CD14-positive monocyte (primary cell): ENCODE results near the gene ESPNL. TPM values are rescaled to one million over a fixed set of nuclear protein-coding genes. Genes with fewer than 3 reads are reported as not detected.

ENCODE experiments used
- DNase-seq, 3 donors: peaks; one replicate each; pipeline ENCODE4 v3.0.0-alpha.2; 2011 to 2022
- H2AFZ ChIP-seq: 2 replicates; pipeline ENCODE4 v1.6.0; 2012; ENCODE audit warnings: mild to moderate bottlenecking, low read depth, low read length, inconsistent platforms; ENCODE audit not compliant: insufficient read depth, poor library complexity, severe bottlenecking
- H3K27ac ChIP-seq, 2 donors: 1 replicate in 1 of 2; 2 replicates in 1 of 2; pipeline ENCODE4 v1.5.1; 2012 to 2013; ENCODE audit warnings: low read length in 2 of 2, control low read depth in 1 of 2, inconsistent platforms in 1 of 2, low read depth in 1 of 2, mild to moderate bottlenecking in 1 of 2
- H3K27me3 ChIP-seq, 2 donors: one replicate each; pipeline versions ENCODE4 v1.6.0 to v1.6.1; 2011 to 2013; ENCODE audit warnings: low read length in 2 of 2; ENCODE audit not compliant: control insufficient read depth in 2 of 2, insufficient read depth in 2 of 2
- H3K36me3 ChIP-seq, 2 donors: replicated peaks in 1 of 2; 1 replicate in 1 of 2; 2 replicates in 1 of 2; pipeline versions ENCODE4 v1.5.1 to v1.6.1; 2012 to 2013; ENCODE audit warnings: low read length in 2 of 2, control low read depth in 1 of 2, inconsistent platforms in 1 of 2, mild to moderate bottlenecking in 1 of 2; ENCODE audit not compliant: insufficient read depth in 2 of 2, control insufficient read depth in 1 of 2
- H3K4me1 ChIP-seq, 2 donors: 1 replicate in 1 of 2; 2 replicates in 1 of 2; pipeline versions ENCODE4 v1.5.1 to v1.6.1; 2012 to 2013; ENCODE audit warnings: low read length in 2 of 2, control low read depth in 1 of 2, inconsistent platforms in 1 of 2, mild to moderate bottlenecking in 1 of 2, moderate library complexity in 1 of 2; ENCODE audit not compliant: insufficient read depth in 2 of 2, control insufficient read depth in 1 of 2
- H3K4me2 ChIP-seq: replicated peaks from 2 replicates; pipeline ENCODE3; 2012; ENCODE audit warnings: low read length, moderate library complexity, mild to moderate bottlenecking; ENCODE audit not compliant: poor library complexity, severe bottlenecking; ENCODE audit errors: extremely low read depth
- H3K4me3 ChIP-seq, 3 experiments: fragments of 200-600 bp in 1 of 3; sonication (generic) in 1 of 3; replicated peaks in 1 of 3; 1 replicate in 2 of 3; 2 replicates in 1 of 3; pipeline ENCODE4 v1.5.1; 2011 to 2013; ENCODE audit warnings: low read length in 3 of 3, mild to moderate bottlenecking in 3 of 3, control low read depth in 2 of 3, low read depth in 2 of 3, inconsistent platforms in 1 of 3, moderate library complexity in 1 of 3
- H3K79me2 ChIP-seq: 2 replicates; pipeline ENCODE4 v1.6.0; 2012; ENCODE audit warnings: mild to moderate bottlenecking, control low read depth, inconsistent platforms, low read length, moderate library complexity; ENCODE audit not compliant: insufficient read depth
- H3K9ac ChIP-seq: 2 replicates; pipeline ENCODE4 v1.6.0; 2017; ENCODE audit warnings: low read length, mild to moderate bottlenecking; ENCODE audit not compliant: insufficient read depth, poor library complexity, severe bottlenecking
- H3K9me3 ChIP-seq, 2 donors: replicated peaks in 1 of 2; 1 replicate in 1 of 2; 2 replicates in 1 of 2; pipeline versions ENCODE4 v1.5.1 to v1.6.1; 2012 to 2013; ENCODE audit warnings: low read length in 2 of 2, control low read depth in 1 of 2; ENCODE audit not compliant: control insufficient read depth in 1 of 2, insufficient read depth in 1 of 2
- H4K20me1 ChIP-seq: 2 replicates; pipeline ENCODE4 v1.6.0; 2012; ENCODE audit warnings: mild to moderate bottlenecking, low read length, control low read depth, moderate library complexity; ENCODE audit not compliant: insufficient read depth
- H3K27ac Mint-ChIP-seq, 7 donors: one replicate each; pipeline ENCODE4 v1.8.0; 2020; ENCODE audit warnings: mild to moderate bottlenecking in 7 of 7, mixed read lengths in 7 of 7, moderate library complexity in 6 of 7, inconsistent platforms in 2 of 7
- H3K27me3 Mint-ChIP-seq, 3 donors: one replicate each; pipeline ENCODE4 v1.8.0; 2021 to 2022; ENCODE audit warnings: low read depth in 3 of 3, mild to moderate bottlenecking in 3 of 3, mixed read lengths in 3 of 3, moderate library complexity in 3 of 3, inconsistent platforms in 1 of 3
- H3K36me3 Mint-ChIP-seq, 2 donors: one replicate each; pipeline ENCODE4 v1.8.0; 2020; ENCODE audit warnings: mixed read lengths in 2 of 2, inconsistent platforms in 1 of 2, mild to moderate bottlenecking in 1 of 2
- H3K4me1 Mint-ChIP-seq: one replicate; pipeline ENCODE4 v1.8.0; 2020; ENCODE audit warnings: mild to moderate bottlenecking, mixed read lengths
- H3K4me3 Mint-ChIP-seq, 2 donors: one replicate each; pipeline ENCODE4 v1.8.0; 2020; ENCODE audit warnings: mild to moderate bottlenecking in 2 of 2, mixed read lengths in 2 of 2, moderate library complexity in 1 of 2
- H3K9me3 Mint-ChIP-seq, 7 donors: one replicate each; pipeline ENCODE4 v1.8.0; 2020 to 2022; ENCODE audit warnings: mixed read lengths in 7 of 7, mild to moderate bottlenecking in 6 of 7, moderate library complexity in 6 of 7, inconsistent platforms in 2 of 7
- CTCF ChIP-seq: fragments of 200-600 bp; IDR thresholded peaks from one replicate; pipeline ENCODE4 v1.8.0; 2022; ENCODE audit warnings: antibody characterized with exemption, mild to moderate bottlenecking
- WGBS: methylation state at CpG from one replicate; pipeline ENCODE4 v1.1.5; 2013; ENCODE audit warnings: missing lambda C conversion rate; ENCODE audit not compliant: insufficient coverage; 5-methylcytosine and 5-hydroxymethylcytosine counted together
- intact Hi-C, 2 donors: fragments of 100-400 bp; cut with micrococcal nuclease; formaldehyde crosslinking; loops; one replicate each; pipeline versions ENCODE4 v1.15.0 to v1.15.1; 2023
- polyA plus RNA-seq, 3 donors: library from polyadenylated mRNA; depleted of rRNA in 1 of 3; unstranded in 2 of 3; stranded (reverse) in 1 of 3; fragments of 300-500 nt in 2 of 3; fragments of >200 nt in 1 of 3; fragmentation: Illumina TruSeq in 2 of 3; gene quantifications; 1 replicate in 2 of 3; 2 replicates in 1 of 3; pipeline ENCODE4 v1.2.3, GENCODE V29; 2012 to 2021

The ESPNL gene
- polyA plus RNA-seq, 3 donors: not detected

GRCh38 chr2:238140721-238141540 lies 40.8 kb downstream of the ESPNL start:
- peaks cover 0 to 4% (median 0%) of the 10 kb centered on the region in 7 donors for H3K9me3 Mint-ChIP-seq
- TF ChIP-seq CTCF: no peak
- intact Hi-C loops: no loop called here

GRCh38 chr2:238141541-238142318 lies 41.6 kb downstream of the ESPNL start:
- WGBS: 29% methylated on average over 6 of the region's 10 CpGs
- no peak overlapping the region for H3K4me2 ChIP-seq
- no peaks in the 10 kb centered on the region for H3K27me3 ChIP-seq

More at GRCh38 chr2:238140721-238141540, 40.8 kb downstream of the ESPNL start:
- Histone ChIP-seq H3K27ac (peak overlapping the region in 1 of 2 donors; percentile 70), H3K9me3 (no peaks in the 10 kb centered on the region), H3K4me2 (no peak overlapping the region), H3K36me3 (no peaks in the 10 kb centered on the region), H3K4me3 (no peak overlapping the region), H3K4me1 (peaks cover 42 to 55% of the 10 kb centered on the region in 2 donors), H3K9ac (no peak overlapping the region), H2AFZ (no peak overlapping the region), H4K20me1 (no peaks in the 10 kb centered on the region), H3K79me2 (no peaks in the 10 kb centered on the region), H3K27me3 (no peaks in the 10 kb centered on the region)
- H3K4me1 Mint-ChIP-seq: peaks cover 55% of the 10 kb centered on the region
- 93% methylated on average over 59 of the region's 60 CpGs for WGBS
- no peak overlapping the region for H3K4me3 Mint-ChIP-seq
- no peaks in the 10 kb centered on the region for H3K36me3 Mint-ChIP-seq
- DNase-seq: no peak
- peaks cover 0 to 2% (median 0%) of the 10 kb centered on the region in 3 donors for H3K27me3 Mint-ChIP-seq
- H3K27ac Mint-ChIP-seq: peak overlapping the region in 4 of 7 donors; percentile 86 to 98 (median 96)

More at GRCh38 chr2:238141541-238142318, 41.6 kb downstream of the ESPNL start:
- Histone ChIP-seq H3K9me3 (no peaks in the 10 kb centered on the region), H3K79me2 (no peaks in the 10 kb centered on the region), H3K36me3 (no peaks in the 10 kb centered on the region), H3K4me1 (peaks cover 39 to 50% of the 10 kb centered on the region in 2 donors), H3K27ac (peak overlapping the region; percentile 69 to 70), H3K4me3 (no peak overlapping the region), H2AFZ (peak overlapping the region; percentile 68), H3K9ac (peak overlapping the region; percentile 17), H4K20me1 (no peaks in the 10 kb centered on the region)
- Mint-ChIP-seq H3K27me3 (peaks cover 0 to 3% (median 0%) of the 10 kb centered on the region in 3 donors), H3K27ac (peak overlapping the region; percentile 86 to 98 (median 95)), H3K4me3 (peak overlapping the region in 1 of 2 donors; percentile 86), H3K9me3 (peaks cover 0 to 4% (median 0%) of the 10 kb centered on the region in 7 donors), H3K36me3 (no peaks in the 10 kb centered on the region), H3K4me1 (peaks cover 47% of the 10 kb centered on the region)
- no peak for TF ChIP-seq CTCF
- intact Hi-C loops: no loop called here
- DNase-seq: peak; percentile 34 to 68 (median 60)
